Psoas muscle (tissue), 8 donors: Measurements from ENCODE around the gene ZDHHC3. TPM values are rescaled to one million over a fixed set of nuclear protein-coding genes. Genes with fewer than 3 reads are reported as not detected.

Source experiments
- ATAC-seq, 4 donors: fragments of 200-7000 bp; cut with Tn5 transposase; one replicate each; pipeline ENCODE4 v1.9.1; 2020; ENCODE audit warnings: moderate library complexity in 3 of 4, mild to moderate bottlenecking in 2 of 4
- DNase-seq, 2 donors: peaks; one replicate each; pipeline ENCODE4 v3.0.0-alpha.2; 2020
- H3K27ac ChIP-seq: fragments of 200-600 bp; one replicate; pipeline ENCODE4 v1.8.0; 2022
- H3K27me3 ChIP-seq, 3 donors: fragments of 200-600 bp in 1 of 3; one replicate each; pipeline versions ENCODE4 v1.6.1 to v1.8.0; 2013 to 2022; ENCODE audit warnings: low read length in 2 of 3, mild to moderate bottlenecking in 2 of 3, moderate library complexity in 1 of 3; ENCODE audit not compliant: insufficient read depth in 3 of 3
- H3K36me3 ChIP-seq, 2 donors: fragments of 200-600 bp in 1 of 2; one replicate each; pipeline versions ENCODE4 v1.6.1 to v1.8.0; 2013 to 2022; ENCODE audit warnings: low read depth in 1 of 2, mild to moderate bottlenecking in 1 of 2, moderate library complexity in 1 of 2; ENCODE audit not compliant: insufficient read depth in 1 of 2
- H3K4me1 ChIP-seq: fragments of 200-600 bp; one replicate; pipeline ENCODE4 v1.8.0; 2022
- H3K4me3 ChIP-seq: fragments of 200-600 bp; one replicate; pipeline ENCODE4 v1.8.0; 2022; ENCODE audit warnings: mild to moderate bottlenecking
- H3K9me3 ChIP-seq: fragments of 200-600 bp; one replicate; pipeline ENCODE4 v1.8.0; 2022
- WGBS, 3 donors: extraction: QIAGEN DNeasy Blood & Tissue Kit; methylation state at CpG; one replicate each; pipeline versions ENCODE4 v1.1.6 to v1.1.7; 2013; 5-methylcytosine and 5-hydroxymethylcytosine counted together
- intact Hi-C, 2 donors: fragments of 100-400 bp; cut with DNase I; formaldehyde crosslinking; loops; one replicate each; pipeline versions ENCODE4 v1.11.0 to v1.14.2; 2022
- polyA plus RNA-seq, 3 donors: library from polyadenylated mRNA; stranded (reverse); fragments of 200-250 nt; gene quantifications; one replicate each; pipeline ENCODE4 v1.2.3, GENCODE V29; 2013
- total RNA-seq, 4 donors: library from RNA; stranded (reverse); fragmentation: NEBNext Ultra II Directional in 2 of 4; extraction: Animal tissue kit (Norgen Biotek cat#: 25700) in 2 of 4; gene quantifications; one replicate each; pipeline versions ENCODE4 v1.2.1 to v1.2.4, GENCODE V29; 2021 to 2023
- TF ChIP-seq, protein P1 (sequence below): fragments of 200-600 bp; IDR thresholded peaks from one replicate; pipeline ENCODE4 v1.8.0; 2022; ENCODE audit warnings: antibody characterized with exemption
- donor health status: healthy with polysubstance abuse.
- donor health status: DM: no; HTN: no; CAD: no; lungs with moderate emphysema.
- donor health status: Bipolar disorder and iron deficiency.
- donor health status: healthy.
- donor health status: DM: yes; HTN: yes; CAD: no.
- donor health status: DM: no; HTN: no; CAD: no.
- donor health status: DM: no; HTN: no; CAD: no.
- donor health status: DM: yes; HTN: yes; CAD: no.

Gene ZDHHC3
- total and polyA plus RNA-seq, 7 donors: 22.2 to 58.3 (median 40.8) TPM

DNA sequence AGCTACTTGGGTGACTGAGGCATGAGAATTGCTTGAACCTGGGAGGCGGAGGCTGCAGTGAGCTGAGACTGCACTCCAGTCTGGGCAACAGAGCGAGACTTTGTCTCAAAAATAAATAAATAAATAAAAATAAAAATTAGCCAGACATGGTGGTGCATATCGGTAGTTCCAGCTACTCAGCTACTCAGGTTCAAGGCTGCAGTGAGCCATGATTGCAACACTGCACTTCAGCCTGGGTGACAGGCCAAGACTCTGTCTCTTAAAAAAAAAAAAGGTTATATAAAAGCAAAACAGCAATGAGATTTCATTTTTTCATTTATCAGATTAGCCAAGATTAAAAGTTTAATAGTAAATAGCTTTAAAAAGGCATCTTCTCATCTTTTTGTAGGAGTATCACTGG lies 98.6 kb downstream of the ZDHHC3 start:
- Histone ChIP-seq H3K4me1 (no peaks in the 10 kb centered on the region), H3K36me3 (no peaks in the 10 kb centered on the region), H3K9me3 (no peaks in the 10 kb centered on the region), H3K27ac (no peak overlapping the region), H3K4me3 (no peak overlapping the region), H3K27me3 (no peaks in the 10 kb centered on the region)
- DNase-seq (no peak), ATAC-seq (no peak)
- intact Hi-C loops: no loop called here
- 85 to 88% (median 87%) methylated on average over 3 of the region's 3 CpGs for WGBS, 3 donors
- TF ChIP-seq, protein P1, sequence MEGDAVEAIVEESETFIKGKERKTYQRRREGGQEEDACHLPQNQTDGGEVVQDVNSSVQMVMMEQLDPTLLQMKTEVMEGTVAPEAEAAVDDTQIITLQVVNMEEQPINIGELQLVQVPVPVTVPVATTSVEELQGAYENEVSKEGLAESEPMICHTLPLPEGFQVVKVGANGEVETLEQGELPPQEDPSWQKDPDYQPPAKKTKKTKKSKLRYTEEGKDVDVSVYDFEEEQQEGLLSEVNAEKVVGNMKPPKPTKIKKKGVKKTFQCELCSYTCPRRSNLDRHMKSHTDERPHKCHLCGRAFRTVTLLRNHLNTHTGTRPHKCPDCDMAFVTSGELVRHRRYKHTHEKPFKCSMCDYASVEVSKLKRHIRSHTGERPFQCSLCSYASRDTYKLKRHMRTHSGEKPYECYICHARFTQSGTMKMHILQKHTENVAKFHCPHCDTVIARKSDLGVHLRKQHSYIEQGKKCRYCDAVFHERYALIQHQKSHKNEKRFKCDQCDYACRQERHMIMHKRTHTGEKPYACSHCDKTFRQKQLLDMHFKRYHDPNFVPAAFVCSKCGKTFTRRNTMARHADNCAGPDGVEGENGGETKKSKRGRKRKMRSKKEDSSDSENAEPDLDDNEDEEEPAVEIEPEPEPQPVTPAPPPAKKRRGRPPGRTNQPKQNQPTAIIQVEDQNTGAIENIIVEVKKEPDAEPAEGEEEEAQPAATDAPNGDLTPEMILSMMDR: no peak

GRCh38 chr3:44875596-44875995 lies 100.4 kb downstream of the ZDHHC3 start:
- 70 to 85% (median 83%) methylated on average over 3 of the region's 3 CpGs for WGBS, 3 donors
- no peak for DNase-seq
- Histone ChIP-seq H3K4me1 (no peaks in the 10 kb centered on the region), H3K4me3 (no peak overlapping the region), H3K27ac (no peak overlapping the region), H3K36me3 (no peaks in the 10 kb centered on the region), H3K27me3 (no peaks in the 10 kb centered on the region), H3K9me3 (no peaks in the 10 kb centered on the region)
- intact Hi-C loops: no loop called here
- TF ChIP-seq, protein P1: no peak
- ATAC-seq: no peak

Other genes starting within 250 kb of the ZDHHC3 start
- 1 to 10 TPM; 1.6 to 3.4 (median 2.6) TPM for gene ZNF501, start 246.5 kb downstream of the ZDHHC3 start, total RNA-seq
- gene ZNF501, start 246.5 kb downstream of the ZDHHC3 start, polyA plus RNA-seq: 1 to 10 TPM; 1.4 to 4.1 (median 1.6) TPM
- gene KIAA1143, start 214.6 kb downstream of the ZDHHC3 start, total RNA-seq: 10 to 100 TPM; 26.7 to 45.7 (median 33.4) TPM
- 10 to 100 TPM in 1 of 3 donors, 1 to 10 TPM in 2; 8.8 to 25.6 (median 9.7) TPM for gene KIAA1143, start 214.6 kb downstream of the ZDHHC3 start, polyA plus RNA-seq
- under 1 TPM; 0.07 to 0.45 (median 0.29) TPM for gene KIF15, start 214.4 kb downstream of the ZDHHC3 start, total RNA-seq
- 1 to 10 TPM in 1 of 3 donors, under 1 TPM in 2; 0.13 to 1.2 (median 0.25) TPM for gene KIF15, start 214.4 kb downstream of the ZDHHC3 start, polyA plus RNA-seq
- 10 to 100 TPM in 2 of 4 donors, 1 to 10 TPM in 2; 7.5 to 15.6 (median 9.8) TPM for gene TMEM42, start 114.3 kb downstream of the ZDHHC3 start, total RNA-seq
- 10 to 100 TPM; 12.5 to 14.0 (median 12.5) TPM for gene TMEM42, start 114.3 kb downstream of the ZDHHC3 start, polyA plus RNA-seq
- not detected for gene TGM4, start 101.6 kb downstream of the ZDHHC3 start, total RNA-seq
- gene TGM4, start 101.6 kb downstream of the ZDHHC3 start, polyA plus RNA-seq: not detected
- 10 to 100 TPM; 27.8 to 54.8 (median 46.3) TPM for gene EXOSC7, start 70 bp upstream of the ZDHHC3 start, total RNA-seq
- gene EXOSC7, start 70 bp upstream of the ZDHHC3 start, polyA plus RNA-seq: 10 to 100 TPM; 28.4 to 39.4 (median 36.3) TPM
- 10 to 100 TPM; 10.3 to 41.7 (median 16.5) TPM for gene CLEC3B, start 50.1 kb upstream of the ZDHHC3 start, total RNA-seq
- gene CLEC3B, start 50.1 kb upstream of the ZDHHC3 start, polyA plus RNA-seq: 10 to 100 TPM; 24.6 to 29.6 (median 26.7) TPM
- gene CDCP1, start 170.2 kb upstream of the ZDHHC3 start, total RNA-seq: 1 to 10 TPM in 1 of 4 donors, under 1 TPM in 3; 0.24 to 1.4 (median 0.37) TPM
- under 1 TPM; 0.01 to 0.65 (median 0.21) TPM for gene CDCP1, start 170.2 kb upstream of the ZDHHC3 start, polyA plus RNA-seq